ENCODE results near the gene FAM184A. TPM values are rescaled to one million over a fixed set of nuclear protein-coding genes. Genes with fewer than 3 reads are reported as not detected.

Gene FAM184A
- total and polyA plus RNA-seq, 2 of the 8 experiments (the other 6 are each of a cell fraction or from before 2014, with no cell fraction given): 6.3 to 11.3 TPM

- Histone ChIP-seq H3K4me2 (ENCODE audit: insufficient read depth in 1 of 2, low read depth in 2 of 2, low read length in 2 of 2) (no peak overlapping the region), H3K9ac (replicated peaks in 1 of 4; ENCODE audit: extremely low read depth in 1 of 4, low read depth in 3 of 4, low read length in 3 of 4) (no peak overlapping the region), H3K4me3 (ENCODE audit: extremely low read depth in 1 of 4, insufficient read depth in 2 of 4, low read depth in 3 of 4, low read length in 4 of 4) (no peak overlapping the region), H4K91ac (replicated peaks; ENCODE audit: insufficient read length, low read length) (no peak overlapping the region), H3K27ac (ENCODE audit: low read depth, low read length) (no peak overlapping the region), H2BK5ac (ENCODE audit: low read depth, low read length) (no peak overlapping the region), H2BK20ac (ENCODE audit: low read length) (no peak overlapping the region), H2BK15ac (ENCODE audit: low read length) (no peak overlapping the region), H2BK120ac (replicated peaks; ENCODE audit: low read depth, low read length) (no peak overlapping the region), H3K79me2 (ENCODE audit: control insufficient read depth in 1 of 2, insufficient read depth in 2 of 2, low read length in 2 of 2) (0 out of 4 replicates have a peak, but pooled peaks cover 0 to 5% of the 10 kb centered on the region in 2 experiments), H2BK12ac (ENCODE audit: low read depth, low read length) (no peak overlapping the region), H3K79me1 (ENCODE audit: low read depth, low read length) (no peaks in the 10 kb centered on the region), H3K9me3 (ENCODE audit: insufficient read depth in 2 of 2, low read depth in 1 of 2, low read length in 1 of 2) (no peaks in the 10 kb centered on the region), H3K4ac (replicated peaks; ENCODE audit: insufficient read length, low read depth, low read length) (no peak overlapping the region), H2AFZ (ENCODE audit: low read length) (no peak overlapping the region), H3K27me3 (replicated peaks in 1 of 4; ENCODE audit: control insufficient read depth in 3 of 4, extremely low read depth in 1 of 4, insufficient read depth in 3 of 4, low read length in 3 of 4) (peaks cover 0 to 18% (median 6%) of the 10 kb centered on the region in 4 experiments; a peak in 3 of 7 replicates), H3K4me1 (replicated peaks in 1 of 4; ENCODE audit: control insufficient read depth in 3 of 4, insufficient read depth in 4 of 4, low read length in 3 of 4) (peaks cover 0 to 5% (median 2%) of the 10 kb centered on the region in 4 experiments; a peak in 3 of 7 replicates), H3K23me2 (ENCODE audit: low read depth, low read length) (peaks cover 6% of the 10 kb centered on the region; the same call in 1 of the 2 replicates), H4K20me1 (replicated peaks in 1 of 2; ENCODE audit: control insufficient read depth in 1 of 2, insufficient read depth in 2 of 2, low read length in 2 of 2) (no peaks in the 10 kb centered on the region), H4K5ac (ENCODE audit: insufficient read length, low read depth, low read length) (no peak overlapping the region), H3K23ac (ENCODE audit: insufficient read length) (no peak overlapping the region), H3K36me3 (ENCODE audit: control insufficient read depth in 2 of 4, insufficient read depth in 4 of 4, low read length in 3 of 4) (no peaks in the 10 kb centered on the region), H3K56ac (replicated peaks; ENCODE audit: insufficient read length, low read depth, low read length) (no peak overlapping the region), H2AK5ac (ENCODE audit: low read depth, low read length) (no peak overlapping the region), H4K8ac (ENCODE audit: extremely low read depth, insufficient read depth, low read length) (no peak overlapping the region), H3K18ac (ENCODE audit: extremely low read depth, low read length) (no peak overlapping the region), H3K14ac (ENCODE audit: insufficient read length) (no peak overlapping the region)
- WGBS, 2 experiments (ENCODE audit: extremely low coverage in 1 of 2, insufficient coverage in 1 of 2, insufficient read length in 1 of 2, insufficient replicate concordance in 2 of 2, low coverage in 1 of 2, low lambda C conversion rate in 2 of 2, missing lambda C conversion rate in 1 of 2): 92% methylated on average over 2 of the region's 2 CpGs; no CpG with 5 or more reads in 1 of the 2 experiments
- DNase-seq (ENCODE audit: low read depth in 1 of 2, low spot score in 2 of 2) (no peak), FAIRE-seq (no peak)
- ChIA-PET POLR2A (ENCODE audit: partially characterized antibody) (no interaction called here), CTCF (ENCODE audit: partially characterized antibody) (interaction anchor here (2.2 kb wide), 2 partner anchors 11 to 36 kb away, joined by 8 to 10 read pairs; no protein-coding TSS in a partner anchor)
- no peak for TF ChIP-seq EZH2 (IDR thresholded peaks at IDR 0.05; ENCODE audit: low read depth, low read length, severe bottlenecking)
Observed at GRCh38 chr6:119075200-119075981, 3.1 kb downstream of the FAM184A start.
